GM19467 (cell line): ENCODE results near the gene CYTH3.
"Not testable (repeated sequence)": the region's sequence is repeated elsewhere in the genome, so short reads cannot be mapped to it uniquely, and the experiment has no call there.

Experiments used
- ATAC-seq: cut with Tn5 transposase; IDR thresholded peaks from one replicate; pipeline ENCODE4 v1.9.1; 2021; ENCODE audit warnings: mild to moderate bottlenecking, moderate library complexity; ENCODE audit not compliant: unreplicated experiment

CYTH3 gene, protein sequence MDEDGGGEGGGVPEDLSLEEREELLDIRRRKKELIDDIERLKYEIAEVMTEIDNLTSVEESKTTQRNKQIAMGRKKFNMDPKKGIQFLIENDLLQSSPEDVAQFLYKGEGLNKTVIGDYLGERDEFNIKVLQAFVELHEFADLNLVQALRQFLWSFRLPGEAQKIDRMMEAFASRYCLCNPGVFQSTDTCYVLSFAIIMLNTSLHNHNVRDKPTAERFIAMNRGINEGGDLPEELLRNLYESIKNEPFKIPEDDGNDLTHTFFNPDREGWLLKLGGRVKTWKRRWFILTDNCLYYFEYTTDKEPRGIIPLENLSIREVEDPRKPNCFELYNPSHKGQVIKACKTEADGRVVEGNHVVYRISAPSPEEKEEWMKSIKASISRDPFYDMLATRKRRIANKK

DNA sequence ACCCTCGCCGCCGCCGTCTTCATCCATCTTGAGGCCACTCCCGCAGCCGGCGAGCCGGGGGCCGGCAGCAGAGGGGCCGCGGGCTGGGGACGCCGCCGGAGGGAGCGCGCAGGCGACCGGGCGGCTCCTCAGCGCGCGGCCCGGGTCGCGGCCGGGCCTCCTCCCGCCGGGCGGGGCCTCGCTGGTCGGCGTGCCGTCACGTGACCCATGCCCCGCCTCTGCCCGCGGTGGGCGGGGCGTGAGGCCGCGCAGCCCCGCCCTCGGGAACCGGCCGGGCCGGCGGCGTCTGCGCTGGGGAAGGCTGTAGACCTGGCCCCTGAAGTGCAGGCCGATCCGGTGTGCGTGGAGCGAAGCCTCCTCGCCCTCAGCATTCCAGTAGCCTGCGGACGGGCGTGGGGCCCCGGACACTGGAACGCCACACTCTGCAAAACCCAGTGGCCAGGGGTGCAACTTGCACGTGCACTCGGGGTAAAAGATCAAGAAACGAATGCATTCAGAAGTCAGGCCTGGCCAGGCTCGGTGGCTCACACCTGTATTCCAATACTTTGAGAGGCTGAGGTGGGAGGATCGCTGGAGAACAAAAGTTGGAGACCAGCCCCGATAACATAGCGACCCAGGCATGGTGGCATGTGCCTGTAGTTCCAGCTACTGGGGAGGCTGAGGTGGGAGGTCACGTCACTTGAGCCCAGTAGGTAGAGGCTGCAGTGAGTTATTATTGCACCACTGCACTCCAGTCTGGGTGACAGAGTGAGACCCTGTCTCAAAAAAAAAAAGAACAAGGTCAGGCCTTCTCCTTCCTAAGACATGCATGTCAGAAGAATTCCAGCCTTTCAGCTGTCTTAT, at the start of gene CYTH3:
TSS of gene CYTH3 (minus strand) at position 144 of the 843 bp plus-strand sequence. CDS start at position 27, 117 bp downstream.
- peak; percentile 77 for ATAC-seq

DNA sequence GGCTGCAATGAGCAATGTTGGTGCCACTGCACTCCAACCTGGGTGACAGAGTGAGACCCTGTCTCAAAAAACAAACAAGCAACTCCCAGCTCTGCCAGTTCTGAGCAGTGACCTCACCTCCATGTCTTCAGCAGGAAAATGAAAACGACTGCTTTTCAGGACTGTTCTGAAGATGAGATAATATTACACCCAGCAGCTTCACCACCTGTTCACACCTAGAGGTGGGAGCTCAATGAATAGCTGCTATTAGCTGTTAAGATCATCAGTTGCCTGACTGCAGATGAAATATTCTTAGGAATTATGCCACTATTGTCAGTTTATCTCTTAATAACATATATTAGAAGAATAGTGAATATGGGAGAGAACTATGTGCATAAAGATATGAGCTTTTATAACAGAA, 48.4 kb upstream of the CYTH3 start:
- ATAC-seq: no peak

DNA sequence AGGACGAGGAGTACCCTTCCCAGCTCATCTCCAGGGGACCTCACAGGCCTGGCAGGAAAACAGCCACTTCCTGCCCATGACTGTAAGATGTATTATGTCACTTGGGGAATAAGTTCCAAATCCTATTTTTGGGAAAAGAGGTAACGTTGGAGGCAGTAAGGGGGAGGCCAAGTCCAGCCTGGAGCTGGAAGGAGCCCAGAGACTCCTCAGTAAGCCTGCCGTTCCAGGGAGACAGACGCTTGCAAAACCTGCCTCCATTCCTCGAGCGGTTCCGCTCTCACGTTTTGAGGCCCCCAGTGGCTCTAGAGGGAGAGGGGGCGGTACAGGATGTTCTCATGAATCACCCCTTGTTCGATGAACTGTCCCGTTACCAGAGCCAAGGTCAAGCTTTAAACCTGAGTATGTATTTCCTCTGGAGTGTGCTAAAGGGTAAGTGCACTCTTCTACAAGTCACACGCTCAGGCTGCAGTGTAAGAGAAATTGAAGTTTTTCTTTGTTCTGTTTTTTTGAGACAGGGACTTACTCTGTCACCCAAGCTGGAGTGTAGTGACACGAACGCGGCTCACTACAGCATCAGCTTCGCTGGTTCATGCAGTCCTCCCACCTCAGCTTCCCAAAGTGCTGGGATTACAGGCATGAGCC, 45.5 kb upstream of the CYTH3 start:
- ATAC-seq: no peak

DNA sequence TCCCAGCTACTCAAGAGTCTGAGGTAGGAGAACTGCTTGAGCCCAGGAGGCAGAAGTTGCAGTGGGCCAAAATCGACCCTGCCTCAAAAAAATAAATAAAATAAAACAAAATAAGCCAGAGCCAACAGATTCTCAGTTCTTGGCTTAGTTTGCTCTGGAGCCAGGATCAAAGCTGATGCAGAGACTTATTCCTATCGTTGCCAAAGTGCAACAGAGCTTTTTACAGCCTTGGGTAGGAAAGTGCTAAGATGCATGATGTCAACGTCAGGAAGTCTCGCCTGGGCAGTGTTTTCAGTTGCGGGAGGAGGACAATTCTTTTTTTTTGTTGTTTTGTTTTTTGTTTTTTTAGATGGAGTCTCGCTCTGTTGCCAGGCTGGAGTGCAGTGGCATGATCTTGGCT, 43.8 kb upstream of the CYTH3 start:
- no peak for ATAC-seq

DNA sequence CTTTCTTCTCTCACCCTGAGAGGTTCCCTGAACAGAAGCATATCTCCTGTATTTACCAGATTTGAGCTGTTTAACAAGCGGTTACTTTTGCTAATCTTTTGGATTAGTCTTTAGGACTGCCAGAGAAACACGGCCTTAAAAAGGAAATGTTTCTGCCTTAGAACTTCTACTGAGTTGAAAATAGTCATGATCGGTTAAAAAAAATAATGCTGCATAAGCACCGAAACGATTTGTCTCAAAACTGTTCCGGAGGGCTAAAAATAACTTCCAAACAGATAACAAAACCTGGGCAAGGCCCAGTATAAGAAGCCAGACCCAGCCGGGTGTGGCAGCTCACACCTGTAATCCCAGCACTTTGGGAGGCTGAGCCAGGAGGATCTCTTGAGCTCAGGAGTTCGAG, 43.3 kb upstream of the CYTH3 start:
- no peak for ATAC-seq

DNA sequence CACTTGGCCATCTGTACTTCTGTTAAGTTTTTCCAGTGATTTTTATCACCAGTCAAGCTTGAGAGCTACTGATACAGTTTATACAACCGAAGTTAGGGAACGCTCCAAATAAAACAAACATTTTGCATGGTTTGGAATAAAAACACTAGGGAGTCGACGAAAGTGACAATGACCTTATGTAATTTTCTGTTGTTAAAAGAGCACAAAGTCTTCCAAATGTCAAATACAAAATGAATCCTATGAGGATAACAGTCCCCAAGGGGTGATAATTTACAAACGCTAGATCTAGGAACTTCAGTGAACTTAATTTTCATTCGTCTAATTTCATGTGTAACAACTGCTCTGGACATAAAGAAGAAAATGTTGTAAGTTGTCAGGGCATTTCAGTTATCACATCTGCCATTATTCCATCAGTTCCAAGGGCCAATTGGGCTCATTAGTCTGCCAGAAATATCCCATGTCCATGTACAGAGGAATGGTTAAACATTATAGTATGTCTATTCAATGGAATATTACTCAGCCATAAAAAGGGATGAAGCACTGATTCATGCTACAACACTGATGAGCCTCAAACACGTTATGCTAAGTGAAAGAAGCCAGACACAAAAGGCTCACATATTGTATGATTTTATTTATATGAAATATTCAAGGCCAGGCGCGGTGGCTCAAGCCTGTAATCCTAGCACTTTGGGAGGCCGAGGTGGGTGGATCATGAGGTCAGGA, 38.0 kb upstream of the CYTH3 start:
- ATAC-seq: no peak

DNA sequence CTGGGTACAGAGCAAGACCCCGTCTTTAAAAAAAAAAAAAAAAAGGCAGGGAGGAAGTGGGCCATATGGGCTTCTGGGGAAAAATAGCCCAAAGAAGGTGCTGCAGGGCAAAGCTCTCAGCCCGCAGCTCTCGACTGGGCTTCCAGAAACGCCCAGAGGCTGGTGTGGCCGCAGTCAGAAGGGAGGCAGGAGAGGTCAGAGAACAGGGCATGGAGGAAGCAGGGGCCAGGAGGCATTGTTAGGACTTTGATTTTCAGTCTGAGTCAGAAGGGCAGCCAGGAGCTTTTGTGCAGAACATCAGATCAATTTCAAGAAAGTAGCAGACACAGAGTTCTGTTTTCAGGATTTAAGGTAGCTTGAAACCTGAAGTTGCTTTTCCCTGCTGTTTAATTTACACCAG, 35.3 kb upstream of the CYTH3 start:
- no peak for ATAC-seq

DNA sequence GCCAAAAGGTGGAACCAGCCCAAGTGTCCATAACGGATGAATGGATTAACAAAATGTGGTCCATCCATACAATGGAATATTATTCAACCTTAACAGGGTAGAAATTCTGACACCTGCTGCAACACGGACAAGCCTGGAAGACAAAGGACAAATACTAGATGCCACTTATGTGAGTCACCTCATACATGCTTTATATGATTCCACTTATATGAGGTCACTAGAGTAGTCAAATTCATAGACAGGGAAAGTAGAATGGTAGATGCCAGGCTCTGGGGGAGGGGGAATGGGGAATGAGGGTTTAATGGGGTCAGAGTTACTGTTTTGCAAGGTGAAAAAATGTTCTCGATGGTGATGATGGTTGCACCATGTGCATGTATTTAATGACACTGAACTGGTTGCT, 34.0 kb upstream of the CYTH3 start:
- ATAC-seq: no peak

DNA sequence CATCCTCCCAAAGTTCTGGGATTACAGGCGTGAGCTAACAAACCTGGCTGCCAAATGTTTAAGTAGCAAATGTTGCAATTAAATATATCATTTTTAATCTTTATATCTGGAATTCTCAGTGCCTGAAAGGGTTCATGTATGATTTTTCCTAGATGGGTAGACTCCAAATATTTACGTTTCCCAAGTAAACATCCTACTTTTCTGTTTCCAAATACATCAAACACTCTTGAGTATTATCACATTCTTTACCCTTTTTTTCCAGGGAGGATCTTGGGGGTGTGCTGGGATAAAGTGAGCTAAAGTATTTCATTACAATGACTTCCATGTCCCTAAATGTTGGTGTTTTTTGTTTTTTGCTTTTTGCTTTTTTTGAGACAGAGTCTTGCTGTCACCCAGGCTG, 32.9 kb upstream of the CYTH3 start:
- ATAC-seq: no peak

DNA sequence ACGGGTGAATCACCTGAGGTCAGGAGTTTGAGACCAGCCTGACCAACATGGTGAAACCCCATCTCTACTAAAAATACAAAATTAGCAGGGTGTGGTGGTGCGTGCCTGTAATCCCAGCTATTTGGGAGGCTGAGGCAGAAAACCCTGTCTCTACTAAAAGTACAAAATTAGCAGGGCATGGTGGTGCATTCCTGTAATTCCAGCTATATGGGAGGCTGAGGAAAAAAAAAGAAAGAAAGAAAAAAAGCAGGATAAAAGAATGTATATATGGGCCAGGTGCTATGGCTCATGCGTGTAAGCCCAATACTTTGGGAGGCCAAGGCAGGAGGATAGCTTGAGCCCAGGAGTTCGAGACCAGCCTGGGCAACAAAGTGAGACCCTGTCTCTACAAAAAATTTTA, 29.0 kb upstream of the CYTH3 start:
- not testable (repeated sequence) for ATAC-seq

DNA sequence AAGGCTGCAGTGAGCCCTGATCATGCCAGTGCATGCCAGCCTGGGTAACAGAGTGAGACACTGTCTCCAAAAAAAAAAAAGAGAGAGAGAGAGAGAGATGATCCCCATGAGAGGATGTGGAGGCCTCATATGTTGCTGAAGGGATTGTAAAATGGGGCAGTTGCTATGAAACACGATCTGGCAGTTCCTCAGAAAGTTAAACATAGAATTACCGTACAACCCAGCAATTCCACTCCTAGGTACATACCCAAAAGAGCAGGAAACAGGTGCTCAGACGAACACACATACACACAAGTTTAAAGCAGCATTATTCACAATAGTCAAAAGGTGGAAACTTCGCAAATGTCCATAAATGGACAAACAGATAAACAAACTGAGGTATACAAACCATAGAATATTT, 27.4 kb upstream of the CYTH3 start:
- ATAC-seq: no peak

DNA sequence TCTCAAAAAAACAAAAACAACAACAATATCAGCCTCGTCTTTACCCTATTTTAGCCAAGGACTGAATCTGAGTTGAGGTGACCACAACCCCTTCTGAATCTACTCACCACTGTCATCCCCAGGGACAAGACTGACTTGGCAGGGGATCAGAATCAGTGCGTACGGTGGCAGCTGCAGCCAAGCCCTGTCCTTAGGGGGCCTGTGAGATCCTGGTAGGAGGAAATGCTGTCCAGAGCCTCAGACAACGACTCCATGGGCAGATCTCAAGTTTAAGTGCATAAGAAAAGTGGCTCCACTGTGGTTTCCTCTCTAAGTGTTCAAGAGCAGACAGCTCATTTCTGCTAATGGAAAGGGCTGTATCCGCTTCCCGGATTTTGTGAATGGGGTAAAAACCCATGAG, 22.4 kb upstream of the CYTH3 start:
- no peak for ATAC-seq

DNA sequence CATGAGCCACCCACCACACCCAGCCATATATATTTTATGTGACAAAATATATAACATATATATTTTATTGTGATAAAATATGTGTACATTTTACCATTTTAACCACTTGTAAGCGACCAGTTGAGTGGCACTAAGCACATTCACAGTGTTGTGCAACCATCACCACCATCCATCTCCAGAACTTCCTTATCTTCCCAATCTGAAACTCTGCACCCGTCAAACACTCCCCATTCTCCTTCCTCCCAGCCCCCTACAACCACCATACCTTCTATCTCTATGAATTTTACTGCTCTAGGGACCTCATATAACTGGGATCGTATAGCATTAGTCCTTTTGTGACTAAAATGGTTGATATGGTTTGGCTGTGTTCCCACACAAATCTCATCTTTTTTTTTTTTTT, 20.8 kb upstream of the CYTH3 start:
- ATAC-seq: no peak

DNA sequence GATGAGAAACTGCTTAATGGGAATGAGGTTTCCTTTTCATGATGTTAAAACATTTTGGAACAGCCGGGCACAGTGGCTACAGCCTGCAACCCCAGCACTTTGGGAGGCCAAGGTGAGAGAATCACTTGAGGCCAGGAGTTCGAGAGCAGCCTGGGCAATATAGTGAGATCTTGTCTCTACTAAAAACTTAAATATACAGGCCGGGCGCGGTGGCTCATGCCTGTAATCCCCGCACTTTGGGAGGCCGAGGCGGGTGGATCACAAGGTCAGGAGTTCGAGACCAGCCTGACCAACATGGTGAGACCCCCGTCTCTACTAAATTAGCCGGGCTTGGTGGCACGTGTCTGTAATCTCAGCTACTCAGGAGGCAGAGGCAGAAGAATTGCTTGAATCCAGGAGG, 19.5 kb upstream of the CYTH3 start:
- ATAC-seq: not testable (repeated sequence)

DNA sequence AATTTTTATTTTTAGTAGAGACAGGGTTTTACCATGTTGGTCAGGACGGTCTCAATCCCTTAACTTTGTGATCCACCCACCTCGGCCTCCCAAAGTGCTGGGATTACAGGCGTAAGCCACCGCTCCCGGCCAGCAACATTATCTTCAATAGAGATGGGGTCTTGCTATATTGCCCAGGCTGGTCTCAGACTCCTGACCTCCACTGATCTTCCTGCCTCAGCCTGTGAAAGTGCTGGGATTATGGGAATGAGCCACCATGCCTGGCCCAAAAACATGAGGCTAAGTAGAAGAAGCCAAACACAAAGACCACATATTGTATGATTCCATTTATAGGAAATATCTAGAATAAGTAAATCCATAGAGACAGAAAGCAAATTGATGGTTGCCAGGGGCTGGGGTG, 19.1 kb upstream of the CYTH3 start:
- ATAC-seq: no peak

DNA sequence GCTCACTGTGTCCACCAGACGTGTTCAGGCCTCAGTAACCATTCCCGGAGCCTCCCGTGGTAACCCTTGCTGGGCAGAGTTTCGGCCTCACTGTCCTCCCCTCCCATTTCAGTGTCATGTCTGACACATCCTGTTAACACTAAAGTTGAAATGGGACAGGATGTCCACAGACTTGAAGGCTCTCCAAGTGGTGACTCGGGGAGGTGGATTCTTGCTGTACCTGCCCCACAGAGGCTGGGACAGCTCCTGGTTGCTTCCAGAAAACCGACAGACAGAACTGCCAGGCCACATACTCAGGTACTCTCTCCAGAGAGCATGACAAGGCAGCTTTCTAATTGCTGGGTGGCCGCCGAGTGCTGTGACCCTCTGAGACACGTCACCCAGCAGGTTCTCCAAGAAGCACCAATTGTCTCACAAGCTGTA, 17.9 kb upstream of the CYTH3 start:
- no peak for ATAC-seq

DNA sequence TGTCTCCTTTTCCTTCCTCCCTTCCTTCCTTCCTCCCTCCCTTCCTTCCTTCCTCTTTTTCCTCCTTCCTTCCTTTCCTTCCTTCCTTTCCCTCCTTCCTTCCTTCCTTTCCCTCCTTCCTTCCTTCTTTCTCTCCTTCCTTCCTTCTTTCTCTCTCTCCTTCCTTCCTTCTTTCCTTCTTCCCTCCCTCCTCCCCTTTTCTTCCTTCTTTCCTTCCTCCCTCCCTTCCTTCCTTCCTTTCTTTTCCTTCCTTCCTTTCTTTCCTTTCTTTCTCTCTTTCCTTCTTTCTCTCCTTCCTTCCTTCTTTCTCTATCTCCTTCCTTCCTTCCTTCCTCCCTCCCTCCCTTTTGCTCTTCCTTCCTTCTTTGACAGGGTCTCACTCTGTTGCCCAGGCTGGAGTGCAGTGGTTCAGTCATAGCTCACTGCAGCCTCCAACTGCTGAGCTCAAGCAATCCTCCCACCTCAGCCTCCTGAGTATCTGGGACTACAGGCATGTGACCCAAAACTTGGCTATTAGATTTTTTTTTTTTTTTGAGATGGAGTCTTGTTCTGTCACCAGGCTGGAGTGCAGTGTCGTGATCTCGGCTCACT, 15.9 kb upstream of the CYTH3 start:
- ATAC-seq: no peak

DNA sequence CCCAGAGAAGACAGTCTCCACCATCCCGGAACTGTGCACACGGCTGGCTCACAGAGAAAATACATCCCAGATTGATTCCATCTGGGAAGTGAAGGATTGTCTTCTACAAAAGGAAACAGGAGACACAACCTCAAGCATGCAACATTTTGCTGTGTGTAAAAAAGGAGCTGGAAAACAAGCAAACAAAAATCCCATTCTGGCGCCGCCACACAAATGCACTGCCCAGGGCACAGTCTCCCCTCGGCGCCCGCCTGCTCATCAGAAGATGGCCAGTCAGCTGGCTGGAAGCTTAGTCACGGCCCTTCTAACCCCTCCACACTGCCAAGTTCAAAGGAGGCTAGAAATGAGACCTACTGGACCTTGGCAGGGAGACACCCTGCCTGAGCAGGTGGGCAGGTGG, 14.1 kb upstream of the CYTH3 start:
- ATAC-seq: no peak

DNA sequence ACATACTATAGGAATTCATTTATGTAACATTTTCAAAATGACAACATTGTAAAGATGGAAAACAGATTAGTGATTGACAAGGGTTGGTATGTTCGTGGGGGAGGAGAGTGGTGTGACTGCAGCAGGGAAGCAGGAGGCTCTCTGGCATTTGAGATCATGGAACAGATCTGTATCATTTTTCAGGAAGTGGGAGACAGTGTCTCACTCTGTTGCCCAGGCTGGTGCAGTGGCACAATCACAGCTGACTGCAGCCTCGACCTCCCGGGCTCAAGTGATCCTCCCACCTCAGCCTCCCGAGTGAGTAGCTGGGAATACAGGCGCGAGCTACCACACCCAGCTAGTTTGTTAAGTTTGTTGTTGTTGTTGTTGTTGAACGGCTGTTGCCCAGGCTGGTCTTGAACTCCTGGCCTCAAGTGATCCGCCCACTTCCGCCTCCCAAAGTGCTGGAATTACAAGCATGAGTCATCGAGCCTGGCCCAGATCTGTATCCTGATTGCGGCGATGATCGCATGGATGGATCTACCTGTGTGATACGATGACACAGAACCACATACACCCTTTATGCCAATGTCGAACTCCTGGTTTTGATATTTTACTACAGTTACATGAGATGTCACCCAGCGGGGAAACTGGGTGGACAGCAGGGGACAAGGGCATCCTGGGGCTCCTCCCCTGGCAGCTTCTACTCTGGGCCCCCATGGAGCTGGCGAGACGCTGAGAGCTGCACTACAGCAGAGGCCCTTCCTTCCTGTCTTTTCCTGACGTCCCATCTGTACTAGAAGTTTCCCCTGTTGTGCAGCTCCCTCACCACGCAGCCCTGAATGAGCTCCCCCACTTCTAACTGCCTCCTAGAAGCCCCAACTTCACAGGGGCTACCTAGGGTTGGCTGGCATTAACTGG, 12.3 kb upstream of the CYTH3 start:
- ATAC-seq: no peak

DNA sequence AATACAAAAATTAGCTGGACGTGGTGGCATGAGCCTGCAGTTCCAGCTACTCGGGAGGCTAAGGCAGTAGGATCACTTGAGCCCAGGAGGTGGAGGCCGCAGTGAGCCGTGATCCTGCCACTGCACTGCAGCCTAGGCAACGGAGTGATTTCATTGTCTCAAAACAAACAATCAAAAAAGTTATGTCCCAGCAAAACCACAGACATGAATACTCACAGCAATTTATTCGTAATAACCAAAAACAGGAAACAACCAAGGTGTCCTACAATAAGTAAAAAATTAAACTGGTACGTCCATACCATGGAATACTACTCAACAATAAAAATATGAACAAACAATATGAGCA, 11.6 kb upstream of the CYTH3 start:
- ATAC-seq: no peak
